HS-5 (cell line): ENCODE results near the gene CDC42SE1.

Experiments
- DNase-seq: peaks from one replicate; pipeline ENCODE4 v3.0.0-alpha.2; 2012; ENCODE audit warnings: low read depth

The CDC42SE1 gene

GRCh38 chr1:151051356-151052009 lies 7.9 kb downstream of the CDC42SE1 start:
- DNase-seq: no peak

DNA sequence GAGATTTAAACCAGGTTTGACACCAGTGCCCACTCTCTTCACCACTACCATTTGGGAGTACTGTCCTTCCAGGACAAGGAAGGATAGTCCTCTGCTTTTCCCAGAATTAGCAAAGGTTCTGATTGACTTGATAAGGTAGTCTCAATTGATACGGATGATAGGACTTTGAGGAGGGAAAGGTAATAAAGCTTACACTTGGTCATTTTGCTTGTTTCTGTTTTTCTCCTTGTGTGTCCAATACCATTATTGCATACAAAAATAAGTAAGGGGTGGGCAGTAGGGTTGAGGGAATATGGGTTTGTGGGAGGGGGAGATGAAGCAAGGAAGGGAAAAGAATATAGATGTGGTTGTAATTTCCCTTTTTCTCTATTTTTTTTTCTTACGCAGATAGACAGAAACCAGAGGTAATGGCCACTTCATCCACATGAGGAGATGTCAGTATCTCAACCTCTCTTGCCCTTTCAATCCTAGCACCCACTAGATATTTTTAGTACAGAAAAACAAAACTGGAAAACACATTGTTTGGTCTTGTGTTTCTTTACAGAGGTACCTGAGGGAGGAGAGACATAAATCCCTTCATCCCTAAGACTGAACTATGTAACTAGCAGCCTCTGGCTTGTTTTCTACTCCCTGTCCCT lies 9.3 kb downstream of the CDC42SE1 start:
- no peak for DNase-seq

DNA sequence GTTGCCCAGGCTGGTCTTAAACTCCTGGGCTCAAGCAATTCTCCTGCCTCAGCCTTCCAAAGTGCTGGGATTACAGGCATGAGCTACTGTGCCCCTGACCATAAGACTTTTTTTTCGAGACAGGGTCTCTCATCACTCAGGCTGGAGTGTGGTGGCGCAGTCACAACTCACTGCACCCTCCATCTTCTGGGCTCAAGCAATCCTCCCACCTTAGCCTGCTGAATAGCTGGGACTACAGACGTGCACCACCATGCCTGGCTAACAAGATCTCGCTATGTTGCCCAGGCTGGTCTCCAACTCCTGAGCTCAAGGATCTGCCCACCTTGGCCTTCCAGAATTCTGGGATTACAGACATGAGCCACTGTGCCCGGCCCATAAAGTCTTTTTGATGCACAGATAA lies 10.0 kb downstream of the CDC42SE1 start:
- DNase-seq: no peak

GRCh38 chr1:151048645-151049032 lies 10.8 kb downstream of the CDC42SE1 start:
- no peak for DNase-seq

DNA sequence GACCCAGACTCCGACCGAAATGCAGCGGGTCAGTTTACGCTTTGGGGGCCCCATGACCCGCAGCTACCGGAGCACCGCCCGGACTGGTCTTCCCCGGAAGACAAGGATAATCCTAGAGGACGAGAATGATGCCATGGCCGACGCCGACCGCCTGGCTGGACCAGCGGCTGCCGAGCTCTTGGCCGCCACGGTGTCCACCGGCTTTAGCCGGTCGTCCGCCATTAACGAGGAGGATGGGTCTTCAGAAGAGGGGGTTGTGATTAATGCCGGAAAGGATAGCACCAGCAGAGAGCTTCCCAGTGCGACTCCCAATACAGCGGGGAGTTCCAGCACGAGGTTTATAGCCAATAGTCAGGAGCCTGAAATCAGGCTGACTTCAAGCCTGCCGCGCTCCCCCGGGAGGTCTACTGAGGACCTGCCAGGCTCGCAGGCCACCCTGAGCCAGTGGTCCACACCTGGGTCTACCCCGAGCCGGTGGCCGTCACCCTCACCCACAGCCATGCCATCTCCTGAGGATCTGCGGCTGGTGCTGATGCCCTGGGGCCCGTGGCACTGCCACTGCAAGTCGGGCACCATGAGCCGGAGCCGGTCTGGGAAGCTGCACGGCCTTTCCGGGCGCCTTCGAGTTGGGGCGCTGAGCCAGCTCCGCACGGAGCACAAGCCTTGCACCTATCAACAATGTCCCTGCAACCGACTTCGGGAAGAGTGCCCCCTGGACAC lies 11.3 kb downstream of the CDC42SE1 start:
- DNase-seq: no peak

DNA sequence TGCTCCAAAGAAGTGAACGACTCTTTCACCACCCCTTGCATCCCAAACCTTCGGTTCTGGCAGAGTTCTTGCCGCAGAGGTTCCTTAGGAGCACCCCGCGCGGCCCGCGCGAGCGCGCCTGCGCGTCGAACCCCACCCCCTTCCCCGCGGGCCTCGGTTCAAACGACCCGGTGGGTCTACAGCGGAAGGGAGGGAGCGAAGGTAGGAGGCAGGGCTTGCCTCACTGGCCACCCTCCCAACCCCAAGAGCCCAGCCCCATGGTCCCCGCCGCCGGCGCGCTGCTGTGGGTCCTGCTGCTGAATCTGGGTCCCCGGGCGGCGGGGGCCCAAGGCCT lies 11.9 kb downstream of the CDC42SE1 start, which contains the start of gene C1orf56:
TSS of gene C1orf56 (plus strand) at position 161 of the 334 bp plus-strand sequence. CDS start at position 258, 97 bp downstream.
- no peak for DNase-seq

DNA sequence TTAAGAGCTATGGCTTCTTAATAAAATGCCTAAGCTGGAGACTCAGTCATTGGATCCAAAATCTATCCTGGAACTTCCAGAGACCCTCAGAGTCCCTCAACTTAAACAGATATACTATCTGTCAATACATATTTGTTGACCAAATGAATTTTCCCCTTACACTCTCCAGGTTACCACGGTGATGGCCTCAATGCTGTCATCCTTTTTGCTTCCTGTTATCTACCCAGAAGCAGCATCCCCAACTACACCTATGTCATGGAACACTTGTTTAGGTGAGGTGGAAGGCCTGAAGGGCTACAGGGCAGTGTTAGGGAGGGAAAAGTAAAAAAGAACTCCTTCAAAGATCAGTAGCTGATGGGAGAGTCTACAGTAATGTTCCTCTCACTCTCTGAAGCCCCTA lies 16.3 kb downstream of the CDC42SE1 start:
- DNase-seq: no peak

GRCh38 chr1:151039521-151039920 lies 19.9 kb downstream of the CDC42SE1 start:
- no peak for DNase-seq

GRCh38 chr1:151037032-151037431 lies 22.4 kb downstream of the CDC42SE1 start:
- no peak for DNase-seq

DNA sequence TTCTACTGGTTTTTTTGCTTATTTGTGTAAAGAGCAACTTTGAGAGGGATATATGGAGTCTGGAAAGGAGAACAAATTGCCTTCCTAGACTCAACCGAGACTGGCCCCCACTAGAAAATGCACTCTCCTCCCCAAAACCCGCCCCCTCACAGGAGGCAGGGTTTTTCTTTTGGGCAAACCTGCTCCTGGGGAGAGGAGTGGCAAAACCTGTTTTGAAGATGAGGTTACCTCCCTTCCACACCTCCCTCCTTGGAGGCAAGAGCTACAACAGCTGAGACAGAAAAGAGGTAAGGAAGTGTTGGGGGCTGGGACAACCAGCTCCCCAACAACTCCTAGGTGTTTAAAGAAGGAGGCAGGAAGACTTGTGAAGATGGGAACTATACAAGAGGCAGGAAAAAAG lies 23.1 kb downstream of the CDC42SE1 start, which contains the start of gene BNIPL:
TSS of gene BNIPL (plus strand) at position 231 of the 400 bp plus-strand sequence. CDS start at position 371, 140 bp downstream.
- no peak for DNase-seq

- DNase-seq: no peak
Measured at GRCh38 chr1:151035167-151035566, 24.3 kb downstream of the CDC42SE1 start.

DNA sequence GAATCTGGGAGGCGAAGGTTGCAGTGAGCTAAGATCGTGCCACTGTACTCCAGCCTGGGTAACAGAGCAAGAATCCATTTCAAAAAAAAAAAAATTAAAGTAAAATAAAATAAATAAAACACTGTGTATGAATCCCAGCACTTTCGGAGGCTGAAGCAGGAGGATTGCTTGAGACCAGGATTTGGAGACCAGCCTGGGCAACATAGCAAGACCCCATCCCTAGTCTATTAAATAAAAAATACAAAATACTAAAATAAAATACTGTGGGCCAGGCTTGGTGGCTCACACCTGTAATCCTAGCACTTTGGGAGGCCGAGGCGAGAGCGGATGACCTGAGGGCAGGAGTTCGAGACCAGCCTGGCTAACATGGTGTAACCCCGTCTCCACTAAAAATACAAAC lies 27.3 kb downstream of the CDC42SE1 start:
- DNase-seq: no peak

GRCh38 chr1:151026460-151026859 lies 33.0 kb downstream of the CDC42SE1 start:
- no peak for DNase-seq

GRCh38 chr1:151024540-151025146 lies 34.8 kb downstream of the CDC42SE1 start:
- no peak for DNase-seq

DNA sequence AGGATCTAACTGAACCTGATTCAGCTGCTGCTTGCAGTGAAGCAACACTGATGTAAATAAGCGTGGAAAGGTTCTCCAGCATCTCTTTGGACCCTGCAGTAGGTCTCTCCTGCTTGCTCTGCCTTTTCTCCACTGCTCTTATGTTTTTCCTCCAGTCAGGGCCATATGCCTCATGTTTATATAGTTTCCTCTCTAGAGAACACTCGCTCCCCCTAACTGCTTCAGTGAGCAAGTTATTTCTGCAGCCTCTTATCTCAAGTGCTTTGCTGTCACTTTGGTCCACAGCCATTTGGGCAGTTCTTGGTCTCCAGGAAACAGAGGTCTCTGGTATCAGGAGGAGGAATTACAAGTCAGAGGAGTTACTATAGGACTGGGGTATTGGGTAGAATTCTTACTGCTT lies 45.9 kb downstream of the CDC42SE1 start:
- no peak for DNase-seq

GRCh38 chr1:151012684-151013471 lies 46.5 kb downstream of the CDC42SE1 start:
- no peak for DNase-seq

GRCh38 chr1:151011154-151011850 lies 48.1 kb downstream of the CDC42SE1 start:
- DNase-seq: no peak

GRCh38 chr1:151010346-151010726 lies 49.1 kb downstream of the CDC42SE1 start:
- DNase-seq: no peak

- no peak for DNase-seq
Measured at GRCh38 chr1:151009674-151010345, 49.6 kb downstream of the CDC42SE1 start.

GRCh38 chr1:151009206-151009587 lies 50.2 kb downstream of the CDC42SE1 start:
- DNase-seq: no peak
